Measurements from ENCODE around the gene PIK3CB. TPM values are rescaled to one million over a fixed set of nuclear protein-coding genes. Genes with fewer than 3 reads are reported as not detected.
"Not testable (repeated sequence)": the region's sequence is repeated elsewhere in the genome, so short reads cannot be mapped to it uniquely, and the experiment has no call there.

PIK3CB gene
- total RNA-seq, 1 donor from 2014 or later: 14.4 TPM

GRCh38 chr3:138854204-138854603 lies 19.5 kb upstream of the PIK3CB start:
- no peak for DNase-seq (ENCODE audit: low read depth, low spot score)
- Mint-ChIP-seq H3K36me3 (ENCODE audit: low read depth) (no peaks in the 10 kb centered on the region), H3K27ac (ENCODE audit: unreplicated experiment) (no peak overlapping the region), H3K4me3 (no peak overlapping the region), H3K9me3 (no peaks in the 10 kb centered on the region), H3K27me3 (ENCODE audit: low read depth) (no peaks in the 10 kb centered on the region), H3K4me1 (no peaks in the 10 kb centered on the region)
- no peak for TF ChIP-seq CTCF (conservative IDR thresholded peaks at IDR 0.05)

GRCh38 chr3:138850151-138850550 lies 15.4 kb upstream of the PIK3CB start:
- Mint-ChIP-seq H3K9me3 (no peaks in the 10 kb centered on the region), H3K4me1 (peaks cover 7% of the 10 kb centered on the region), H3K4me3 (no peak overlapping the region), H3K27me3 (ENCODE audit: low read depth) (no peaks in the 10 kb centered on the region), H3K27ac (ENCODE audit: unreplicated experiment) (no peak overlapping the region), H3K36me3 (ENCODE audit: low read depth) (no peaks in the 10 kb centered on the region)
- no peak for TF ChIP-seq CTCF (conservative IDR thresholded peaks at IDR 0.05)
- no peak for DNase-seq (ENCODE audit: low read depth, low spot score)

DNA sequence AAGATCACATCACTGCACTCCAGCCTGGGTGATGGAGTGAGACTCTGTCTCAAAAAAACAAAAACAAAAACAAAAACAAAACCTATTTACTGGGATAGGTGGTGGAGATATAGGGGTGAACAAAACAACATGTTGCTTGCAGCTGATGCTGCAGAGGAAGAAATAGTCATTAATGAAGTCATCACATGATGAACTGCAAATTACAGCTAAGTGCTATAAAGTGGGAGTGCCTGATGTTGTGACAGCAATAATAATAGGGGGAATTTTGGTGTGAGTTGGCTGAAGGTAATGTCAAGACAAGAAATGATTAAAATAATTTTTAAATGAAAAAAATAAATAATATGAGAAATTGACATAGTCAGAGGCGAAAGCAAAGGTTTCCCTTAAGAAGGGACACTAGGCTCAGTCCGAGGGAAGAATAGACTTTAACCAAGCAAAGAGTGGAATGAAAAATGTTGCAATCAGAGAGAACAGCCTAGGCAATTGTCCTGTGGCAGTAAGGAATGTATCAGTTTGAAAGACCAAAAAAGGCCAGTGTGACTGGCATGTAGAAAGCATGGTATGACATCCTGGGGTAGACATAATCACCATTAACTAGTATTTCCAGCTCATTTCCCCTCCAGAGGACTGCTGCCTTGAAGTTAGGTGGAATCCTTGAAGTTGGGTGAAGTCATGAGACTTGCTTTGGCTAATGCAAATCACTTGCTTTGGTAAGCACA lies 14.7 kb upstream of the PIK3CB start:
- H3K27ac Mint-ChIP-seq (ENCODE audit: unreplicated experiment): no peak overlapping the region
- no peak for TF ChIP-seq CTCF (conservative IDR thresholded peaks at IDR 0.05)

DNA sequence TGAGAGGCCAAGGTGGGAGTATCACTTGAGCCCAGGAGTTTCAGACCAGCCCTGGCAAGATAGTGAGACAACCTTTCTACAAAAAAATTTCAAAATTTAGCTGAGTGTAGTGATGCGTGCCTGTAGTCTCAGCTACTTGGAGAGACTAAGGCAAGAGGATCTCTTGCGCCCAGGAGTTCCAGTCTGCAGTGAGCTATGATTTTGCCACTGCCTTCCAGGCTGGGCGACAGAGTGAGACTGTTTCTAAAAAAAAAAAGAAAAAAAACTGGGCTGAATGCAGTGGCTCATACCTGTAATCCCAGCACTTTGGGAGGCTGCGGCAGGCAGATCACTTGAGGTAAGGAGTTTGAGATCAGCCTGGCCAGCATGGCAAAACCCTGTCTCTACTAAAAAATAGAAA lies 14.0 kb upstream of the PIK3CB start:
- H3K27me3 Mint-ChIP-seq (ENCODE audit: low read depth): no peaks in the 10 kb centered on the region
- no peak for TF ChIP-seq CTCF (conservative IDR thresholded peaks at IDR 0.05)
- no peaks in the 10 kb centered on the region for H3K36me3 Mint-ChIP-seq (ENCODE audit: low read depth)
- H3K4me1 Mint-ChIP-seq: peaks cover 7% of the 10 kb centered on the region
- no peaks in the 10 kb centered on the region for H3K9me3 Mint-ChIP-seq
- H3K4me3 Mint-ChIP-seq: no peak overlapping the region
- no peak overlapping the region for H3K27ac Mint-ChIP-seq (ENCODE audit: unreplicated experiment)
- DNase-seq (ENCODE audit: low read depth, low spot score): no peak

More for the DNA sequence above, 14.7 kb upstream of the PIK3CB start:
- no peak for DNase-seq (ENCODE audit: low read depth, low spot score)
- H3K27me3 Mint-ChIP-seq (ENCODE audit: low read depth): no peaks in the 10 kb centered on the region
- H3K36me3 Mint-ChIP-seq (ENCODE audit: low read depth): no peaks in the 10 kb centered on the region
- peaks cover 7% of the 10 kb centered on the region for H3K4me1 Mint-ChIP-seq
- H3K9me3 Mint-ChIP-seq: no peaks in the 10 kb centered on the region
- no peak overlapping the region for H3K4me3 Mint-ChIP-seq

- H3K4me1 Mint-ChIP-seq: not testable (repeated sequence)
Measured at GRCh38 chr3:138846824-138847223, 12.1 kb upstream of the PIK3CB start.

DNA sequence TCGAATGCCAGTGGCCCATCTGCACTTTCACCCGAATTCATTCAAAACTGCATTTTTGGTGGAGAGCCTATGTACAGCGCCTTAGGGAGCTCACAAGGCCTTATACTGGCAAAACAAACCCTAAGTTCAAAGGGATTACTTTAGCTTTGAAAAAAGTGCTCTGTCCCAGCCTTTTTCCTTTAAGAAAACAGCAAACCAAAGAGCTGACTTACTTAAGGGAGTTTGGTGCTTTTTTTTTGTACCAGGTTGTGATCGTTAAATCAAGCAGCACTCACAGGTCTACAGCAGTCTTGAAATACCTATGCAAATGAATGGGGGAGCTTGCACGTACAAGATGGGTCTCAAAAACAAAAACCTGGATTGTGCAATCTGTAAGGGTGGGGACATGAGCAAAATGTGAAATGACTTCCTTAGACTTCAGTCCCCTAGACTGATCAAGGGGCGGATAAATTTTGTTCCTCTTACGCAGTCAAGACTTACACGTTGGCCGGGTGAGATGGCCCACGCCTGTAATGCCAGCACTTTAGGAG lies 11.6 kb upstream of the PIK3CB start:
- Mint-ChIP-seq H3K27ac (ENCODE audit: unreplicated experiment) (no peak overlapping the region), H3K4me3 (no peak overlapping the region), H3K9me3 (no peaks in the 10 kb centered on the region), H3K27me3 (ENCODE audit: low read depth) (no peaks in the 10 kb centered on the region), H3K4me1 (peaks cover 7% of the 10 kb centered on the region), H3K36me3 (ENCODE audit: low read depth) (no peaks in the 10 kb centered on the region)
- no peak for DNase-seq (ENCODE audit: low read depth, low spot score)
- no peak for TF ChIP-seq CTCF (conservative IDR thresholded peaks at IDR 0.05)

More at GRCh38 chr3:138846824-138847223, 12.1 kb upstream of the PIK3CB start:
- H3K4me3 Mint-ChIP-seq; H3K27ac Mint-ChIP-seq (ENCODE audit: unreplicated experiment); DNase-seq (ENCODE audit: low read depth, low spot score); H3K9me3 Mint-ChIP-seq; H3K27me3 Mint-ChIP-seq (ENCODE audit: low read depth); H3K36me3 Mint-ChIP-seq (ENCODE audit: low read depth): not testable (repeated sequence)

Measured in neural crest cell (in vitro differentiated cells).